Trophoblast cell (in vitro differentiated cells and primary cell): ENCODE results near the gene CACNG8.
A peak's percentile ranks its signal among the peaks of the same experiment; 100 is the strongest.

ENCODE experiments used
- DNase-seq, 2 donors: peaks; one replicate each; pipeline ENCODE4 v3.0.0-alpha.2; 2016
- H2AFZ ChIP-seq: 2 replicates; pipeline ENCODE4 v1.6.1; 2013; ENCODE audit warnings: low read length, moderate library complexity, mild to moderate bottlenecking; ENCODE audit not compliant: insufficient read depth, poor library complexity
- H2AK5ac ChIP-seq: 2 replicates; pipeline ENCODE4 v1.6.1; 2013; ENCODE audit warnings: mild to moderate bottlenecking, low read length
- H2BK120ac ChIP-seq: 2 replicates; pipeline ENCODE4 v1.6.1; 2013; ENCODE audit warnings: low read length, mild to moderate bottlenecking, moderate library complexity; ENCODE audit not compliant: insufficient read depth, poor library complexity
- H2BK12ac ChIP-seq: 2 replicates; pipeline ENCODE4 v1.6.1; 2013; ENCODE audit warnings: mild to moderate bottlenecking, low read length, moderate library complexity
- H2BK5ac ChIP-seq: 2 replicates; pipeline ENCODE4 v1.6.1; 2013; ENCODE audit warnings: low read length, low read depth, moderate library complexity, mild to moderate bottlenecking; ENCODE audit not compliant: poor library complexity
- H3K14ac ChIP-seq: 2 replicates; pipeline ENCODE4 v1.6.1; 2013; ENCODE audit warnings: mild to moderate bottlenecking, low read length
- H3K18ac ChIP-seq: 2 replicates; pipeline ENCODE4 v1.6.1; 2013; ENCODE audit warnings: mild to moderate bottlenecking, low read length
- H3K23ac ChIP-seq: 2 replicates; pipeline ENCODE4 v1.6.1; 2013; ENCODE audit warnings: low read length
- H3K27ac ChIP-seq: 2 replicates; pipeline ENCODE4 v1.5.1; 2013; ENCODE audit warnings: low read depth, mild to moderate bottlenecking, inconsistent platforms, low read length, moderate library complexity
- H3K27me3 ChIP-seq: 2 replicates; pipeline ENCODE4 v1.6.1; 2013; ENCODE audit warnings: inconsistent platforms, mild to moderate bottlenecking, low read length, moderate library complexity; ENCODE audit not compliant: insufficient read depth
- H3K36me3 ChIP-seq, 2 experiments: 1 replicate in 1 of 2; 2 replicates in 1 of 2; pipeline ENCODE4 v1.6.1; 2013; ENCODE audit warnings: low read length in 2 of 2, mild to moderate bottlenecking in 2 of 2, moderate library complexity in 1 of 2; ENCODE audit not compliant: insufficient read depth in 2 of 2, control insufficient read depth in 1 of 2
- H3K4ac ChIP-seq: 2 replicates; pipeline ENCODE4 v1.6.1; 2013; ENCODE audit warnings: low read depth, mild to moderate bottlenecking, low read length, moderate library complexity
- H3K4me1 ChIP-seq, 2 experiments: 1 replicate in 1 of 2; 2 replicates in 1 of 2; pipeline ENCODE4 v1.6.1; 2013; ENCODE audit warnings: low read length in 2 of 2, mild to moderate bottlenecking in 2 of 2, moderate library complexity in 1 of 2; ENCODE audit not compliant: insufficient read depth in 2 of 2, control insufficient read depth in 1 of 2
- H3K4me2 ChIP-seq: 2 replicates; pipeline ENCODE4 v1.6.1; 2013; ENCODE audit warnings: inconsistent platforms, mild to moderate bottlenecking, low read length, moderate library complexity
- H3K4me3 ChIP-seq: 2 replicates; pipeline ENCODE4 v1.5.1; 2013; ENCODE audit warnings: mild to moderate bottlenecking, low read depth, low read length, inconsistent platforms
- H3K79me1 ChIP-seq: one replicate; pipeline ENCODE4 v1.6.1; 2013; ENCODE audit warnings: low read length
- H3K79me2 ChIP-seq: 2 replicates; pipeline ENCODE4 v1.6.1; 2013; ENCODE audit warnings: low read length, mild to moderate bottlenecking; ENCODE audit not compliant: control insufficient read depth, insufficient read depth, poor library complexity
- H3K9ac ChIP-seq: 2 replicates; pipeline ENCODE4 v1.6.1; 2013; ENCODE audit warnings: mild to moderate bottlenecking, low read length
- H3K9me3 ChIP-seq: 2 replicates; pipeline ENCODE4 v1.6.1; 2013; ENCODE audit warnings: low read depth, mild to moderate bottlenecking, control low read depth, inconsistent platforms, low read length; ENCODE audit not compliant: insufficient read depth
- H4K12ac ChIP-seq: 2 replicates; pipeline ENCODE4 v1.6.1; 2013; ENCODE audit warnings: low read depth, mild to moderate bottlenecking, low read length, moderate library complexity
- H4K8ac ChIP-seq: 2 replicates; pipeline ENCODE4 v1.6.1; 2013; ENCODE audit warnings: low read depth, mild to moderate bottlenecking, low read length, moderate library complexity
- H4K91ac ChIP-seq: one replicate; pipeline ENCODE4 v1.6.1; 2013; ENCODE audit warnings: low read depth, mild to moderate bottlenecking, low read length, moderate library complexity
- WGBS: extraction: QIAGEN DNeasy Blood & Tissue Kit; methylation state at CpG from one replicate; pipeline ENCODE4 v1.1.7; 2013; ENCODE audit warnings: missing lambda C conversion rate; ENCODE audit not compliant: insufficient read length, insufficient coverage; ENCODE audit errors: extremely low coverage; 5-methylcytosine and 5-hydroxymethylcytosine counted together

The CACNG8 gene

GRCh38 chr19:53982611-53983010 is 19.9 kb downstream of the CACNG8 start:
- Histone ChIP-seq H3K4me1 (peaks cover 9 to 10% of the 10 kb centered on the region in 2 experiments), H2BK12ac (no peak overlapping the region), H3K18ac (no peak overlapping the region), H3K27me3 (peaks cover 27% of the 10 kb centered on the region), H3K27ac (no peak overlapping the region), H3K4me2 (peak overlapping the region; percentile 20), H2BK5ac (no peak overlapping the region), H3K14ac (no peak overlapping the region), H3K36me3 (no peaks in the 10 kb centered on the region), H3K9me3 (peaks cover 17% of the 10 kb centered on the region), H2BK120ac (no peak overlapping the region), H4K12ac (no peak overlapping the region), H4K8ac (no peak overlapping the region), H3K4me3 (no peak overlapping the region), H4K91ac (no peak overlapping the region), H3K9ac (no peak overlapping the region), H2AK5ac (no peak overlapping the region), H3K79me2 (no peaks in the 10 kb centered on the region), H3K4ac (no peak overlapping the region), H2AFZ (no peak overlapping the region), H3K79me1 (peaks cover 3% of the 10 kb centered on the region), H3K23ac (no peak overlapping the region)
- DNase-seq, result no peak
- no CpG with 5 or more reads among the region's 61 CpGs for WGBS

- Histone ChIP-seq H2BK120ac (no peak overlapping the region), H3K23ac (no peak overlapping the region), H3K18ac (no peak overlapping the region), H3K9ac (no peak overlapping the region), H2AK5ac (no peak overlapping the region), H3K9me3 (peaks cover 13% of the 10 kb centered on the region), H3K36me3 (no peaks in the 10 kb centered on the region), H2BK12ac (no peak overlapping the region), H3K14ac (no peak overlapping the region), H3K4me3 (no peak overlapping the region), H4K12ac (no peak overlapping the region), H2BK5ac (no peak overlapping the region), H4K8ac (no peak overlapping the region), H3K4me2 (no peak overlapping the region), H3K4me1 (peaks cover 7 to 9% of the 10 kb centered on the region in 2 experiments), H4K91ac (no peak overlapping the region), H3K79me1 (no peaks in the 10 kb centered on the region), H2AFZ (no peak overlapping the region), H3K79me2 (no peaks in the 10 kb centered on the region), H3K27me3 (peaks cover 24% of the 10 kb centered on the region), H3K27ac (no peak overlapping the region), H3K4ac (no peak overlapping the region)
- no CpG with 5 or more reads among the region's 24 CpGs for WGBS
- DNase-seq, result no peak
Observed at GRCh38 chr19:53983457-53984289, 20.9 kb downstream of the CACNG8 start.

GRCh38 chr19:53985863-53986262 is 23.1 kb downstream of the CACNG8 start:
- Histone ChIP-seq H3K4me3 (no peak overlapping the region), H3K9ac (no peak overlapping the region), H3K23ac (no peak overlapping the region), H3K79me2 (no peaks in the 10 kb centered on the region), H2BK12ac (no peak overlapping the region), H3K27ac (no peak overlapping the region), H2BK5ac (no peak overlapping the region), H3K4ac (no peak overlapping the region), H3K9me3 (peaks cover 13% of the 10 kb centered on the region), H2AK5ac (no peak overlapping the region), H3K27me3 (peaks cover 15% of the 10 kb centered on the region), H3K4me1 (peaks cover 3 to 4% of the 10 kb centered on the region in 2 experiments), H4K12ac (no peak overlapping the region), H3K4me2 (no peak overlapping the region), H2BK120ac (no peak overlapping the region), H4K8ac (no peak overlapping the region), H2AFZ (no peak overlapping the region), H3K14ac (no peak overlapping the region), H3K79me1 (no peaks in the 10 kb centered on the region), H3K36me3 (no peaks in the 10 kb centered on the region), H3K18ac (no peak overlapping the region), H4K91ac (no peak overlapping the region)
- no CpG with 5 or more reads among the region's 6 CpGs for WGBS
- no peak for DNase-seq

- Histone ChIP-seq H3K36me3 (no peaks in the 10 kb centered on the region), H3K9me3 (peaks cover 2% of the 10 kb centered on the region), H4K8ac (no peak overlapping the region), H3K79me2 (no peaks in the 10 kb centered on the region), H3K27ac (no peak overlapping the region), H3K9ac (no peak overlapping the region), H3K18ac (no peak overlapping the region), H3K4me2 (no peak overlapping the region), H3K4ac (no peak overlapping the region), H3K4me1 (peaks cover 0 to 7% of the 10 kb centered on the region in 2 experiments), H4K12ac (no peak overlapping the region), H3K27me3 (peaks cover 11% of the 10 kb centered on the region), H2BK12ac (no peak overlapping the region), H3K14ac (no peak overlapping the region), H2AK5ac (no peak overlapping the region), H2BK5ac (no peak overlapping the region), H3K4me3 (no peak overlapping the region), H3K79me1 (no peaks in the 10 kb centered on the region), H4K91ac (no peak overlapping the region), H2BK120ac (no peak overlapping the region), H3K23ac (no peak overlapping the region), H2AFZ (no peak overlapping the region)
- WGBS, result no CpG with 5 or more reads among the region's 6 CpGs
- no peak for DNase-seq
Observed at GRCh38 chr19:53988981-53989380, 26.2 kb downstream of the CACNG8 start.
